Amniotic stem cell (primary cell): Measurements from ENCODE around the gene ROPN1L.
"Not testable (repeated sequence)": the region's sequence is repeated elsewhere in the genome, so short reads cannot be mapped to it uniquely, and the experiment has no call there.

ENCODE experiments used
- DNase-seq: peaks from one replicate; lab custom pipeline; 2025; lab: John Stamatoyannopoulos, UW

The ROPN1L gene

GRCh38 chr5:10441083-10441991, at the start of gene ROPN1L:
Gene ROPN1L (plus strand): TSS chr5:10441879. CDS start chr5:10442168, 289 bp downstream.
- DNase-seq, result peak; percentile 63

- not testable (repeated sequence) for DNase-seq
Observed at GRCh38 chr5:10392567-10393328, 48.9 kb upstream of the ROPN1L start.

DNA sequence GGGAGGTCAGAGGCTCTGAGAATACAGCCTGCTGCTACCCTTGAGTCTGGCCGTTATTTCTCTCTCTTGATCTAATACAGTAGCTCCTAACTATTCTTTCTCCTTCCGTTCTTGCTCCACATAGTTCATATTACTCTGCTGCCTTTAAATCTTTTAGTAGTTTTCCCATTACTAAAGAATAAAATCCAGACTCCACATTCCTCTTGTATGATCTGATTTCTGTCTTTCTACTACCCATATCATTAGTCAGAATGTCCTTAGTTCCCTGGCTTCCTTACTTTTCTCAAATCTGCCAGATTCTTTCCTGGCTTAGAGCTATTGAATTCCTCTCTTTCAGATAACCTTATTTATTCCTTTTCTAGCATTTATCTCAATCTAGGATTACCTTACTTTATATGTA, 48.2 kb upstream of the ROPN1L start:
- DNase-seq, result peak; percentile 15

DNA sequence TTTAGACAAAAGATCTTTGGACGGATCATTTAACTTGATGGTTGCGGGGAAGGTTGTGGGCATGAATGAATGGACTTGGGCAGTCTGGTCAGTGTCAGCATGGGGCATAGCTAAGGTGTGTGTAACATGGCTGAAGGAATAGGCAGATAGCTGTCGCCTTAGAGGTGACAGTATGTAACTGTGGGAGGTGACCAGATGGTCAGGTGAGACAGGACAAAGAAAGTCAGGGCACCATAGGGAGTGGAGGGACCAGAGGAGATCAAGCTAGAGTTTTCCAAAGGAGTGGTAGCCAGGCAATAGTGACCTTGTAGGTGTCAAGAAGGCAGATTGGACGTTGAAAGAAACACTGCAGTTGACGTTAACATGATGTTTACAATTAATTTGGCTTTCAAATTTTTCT, 45.1 kb upstream of the ROPN1L start:
- no peak for DNase-seq

DNA sequence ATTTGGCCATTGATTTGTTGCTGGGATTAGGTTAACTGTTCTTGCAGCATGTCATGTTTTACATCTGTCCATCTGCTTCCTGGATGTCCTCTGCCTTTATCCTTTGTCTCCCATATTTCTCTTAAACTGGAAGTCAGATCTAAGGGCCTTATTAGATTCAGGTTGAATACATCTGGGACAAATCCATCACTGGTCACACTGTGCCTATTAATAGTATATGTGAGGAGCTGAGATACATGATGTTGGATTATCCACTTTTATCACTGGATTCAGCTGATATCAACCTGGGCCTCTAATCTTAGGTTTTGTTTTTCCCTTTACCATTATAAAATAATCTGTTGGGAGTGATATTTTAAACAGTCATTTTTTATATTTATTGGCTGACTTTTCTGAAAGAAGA, 41.8 kb upstream of the ROPN1L start:
- no peak for DNase-seq

DNA sequence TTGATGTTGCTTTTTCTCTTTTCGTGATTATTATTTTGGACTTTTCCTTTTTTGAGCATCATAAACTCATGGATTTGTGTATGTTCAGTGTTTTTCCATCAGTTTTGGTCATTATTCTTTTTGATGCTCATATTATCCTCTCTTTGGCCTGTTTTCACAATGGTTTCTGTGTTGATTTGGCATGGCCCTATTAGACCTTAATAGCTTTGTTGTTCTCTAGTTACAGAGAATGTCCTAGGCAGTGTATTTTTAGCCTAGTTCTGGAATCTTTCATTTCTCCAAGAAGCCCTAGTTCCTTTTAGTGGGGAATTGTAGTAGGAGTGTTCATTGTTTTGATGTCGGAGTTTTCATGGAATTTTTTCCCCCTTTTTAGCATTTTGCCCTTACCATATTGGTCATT, 41.3 kb upstream of the ROPN1L start:
- no peak for DNase-seq

DNA sequence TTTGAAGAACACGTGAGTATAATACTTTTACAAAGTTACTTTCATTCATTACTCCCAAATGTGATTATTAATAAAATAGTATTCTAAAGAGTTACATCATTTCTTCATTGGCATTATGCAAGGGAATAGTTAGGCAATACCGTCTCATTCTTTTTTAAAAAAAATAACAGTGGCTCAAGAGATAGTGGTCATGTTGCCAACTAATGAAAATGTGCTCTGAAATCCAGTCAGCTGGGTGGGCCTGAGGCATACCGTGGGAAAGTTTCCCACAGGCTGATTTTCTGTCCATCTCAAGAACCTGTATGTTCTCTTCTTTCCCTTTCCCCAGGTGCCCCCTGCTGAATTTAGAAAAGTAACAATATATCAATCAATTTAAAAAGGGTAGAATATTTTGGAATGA, 40.8 kb upstream of the ROPN1L start:
- no peak for DNase-seq

GRCh38 chr5:10401498-10401897, 40.2 kb upstream of the ROPN1L start:
- no peak for DNase-seq

- DNase-seq, result no peak
Observed at GRCh38 chr5:10403829-10404228, 37.9 kb upstream of the ROPN1L start.

GRCh38 chr5:10406651-10407050, 35.0 kb upstream of the ROPN1L start:
- no peak for DNase-seq

DNA sequence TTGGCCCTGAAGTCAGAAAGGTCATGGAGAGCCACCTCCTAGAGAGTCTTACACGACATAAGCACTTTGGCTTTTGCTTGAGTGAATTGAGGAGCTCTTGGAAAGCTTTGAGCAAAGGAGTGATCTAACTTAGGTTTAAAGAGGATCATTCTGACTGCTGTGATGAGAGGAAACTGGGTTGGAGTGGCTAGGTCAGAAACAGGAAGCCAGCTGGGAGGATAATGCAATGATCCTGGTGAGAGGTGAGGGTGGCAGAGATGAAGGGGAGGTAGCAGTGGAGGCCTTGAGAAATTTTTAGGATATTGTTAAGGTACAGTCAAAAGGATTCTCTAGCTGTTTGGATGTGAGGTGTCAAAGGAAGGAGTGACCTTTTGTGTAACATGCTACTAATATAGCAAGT, 32.2 kb upstream of the ROPN1L start:
- DNase-seq, result no peak

DNA sequence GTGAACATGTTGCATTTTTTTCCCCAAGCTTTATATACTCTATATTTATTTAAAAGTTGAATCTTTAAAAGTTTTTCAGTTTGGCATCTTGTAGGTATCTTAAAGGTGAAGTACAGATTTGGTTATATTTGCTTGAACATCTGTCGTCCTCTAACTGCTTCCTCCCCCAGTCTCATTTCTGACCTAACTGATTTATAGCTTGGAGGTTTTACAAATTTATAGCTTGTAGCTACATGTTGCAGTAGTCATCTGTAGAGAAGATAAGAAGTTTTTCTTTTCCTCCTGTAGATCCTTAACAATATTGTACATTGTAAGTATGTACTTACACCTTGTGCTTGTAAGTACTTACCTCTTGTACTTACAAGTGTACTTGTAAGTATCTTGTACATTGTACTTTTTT, 31.0 kb upstream of the ROPN1L start:
- DNase-seq, result no peak

DNA sequence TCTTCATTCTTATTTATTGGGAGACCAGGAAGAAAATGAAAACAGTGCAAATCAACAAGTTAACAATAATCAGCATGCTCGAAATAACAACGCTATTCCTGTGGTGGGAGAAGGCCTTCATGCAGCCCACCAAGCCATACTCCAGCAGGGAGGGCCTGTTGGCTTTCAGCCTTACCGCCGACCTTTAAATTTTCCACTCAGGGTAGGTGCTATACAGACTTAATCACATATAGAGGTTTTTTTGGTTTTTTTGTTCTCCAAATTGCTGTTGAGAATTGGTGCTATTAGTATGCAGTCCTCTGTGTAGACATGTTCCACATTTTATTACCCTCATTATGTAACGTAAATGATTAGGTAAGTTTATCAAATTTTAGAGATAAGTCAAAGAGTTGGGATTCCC, 30.3 kb upstream of the ROPN1L start:
- DNase-seq, result no peak

DNA sequence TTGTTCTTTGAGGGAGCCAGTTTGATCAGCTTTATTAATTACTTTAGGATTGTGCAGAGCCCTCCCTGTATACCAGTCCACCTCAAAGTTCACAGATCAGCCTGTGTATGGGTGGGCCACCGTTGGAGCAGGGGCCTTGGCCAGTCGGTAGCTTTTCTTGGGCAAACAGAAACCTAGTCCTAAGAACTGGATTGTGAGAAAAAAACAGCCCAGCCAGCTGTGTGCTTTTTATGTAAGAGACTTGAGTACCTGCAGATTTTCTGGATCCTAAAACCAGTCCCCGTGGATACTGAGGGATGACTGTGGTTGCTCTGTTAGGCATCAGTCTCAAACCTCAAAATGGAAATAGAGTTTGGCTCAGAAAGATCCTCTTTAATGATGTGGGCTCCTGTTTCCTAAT, 24.8 kb upstream of the ROPN1L start:
- DNase-seq, result no peak

- DNase-seq, result no peak
Observed at GRCh38 chr5:10418654-10419345, 22.9 kb upstream of the ROPN1L start.

- no peak for DNase-seq
Observed at GRCh38 chr5:10420468-10420867, 21.2 kb upstream of the ROPN1L start.

- DNase-seq, result no peak
Observed at GRCh38 chr5:10420932-10421331, 20.7 kb upstream of the ROPN1L start.

DNA sequence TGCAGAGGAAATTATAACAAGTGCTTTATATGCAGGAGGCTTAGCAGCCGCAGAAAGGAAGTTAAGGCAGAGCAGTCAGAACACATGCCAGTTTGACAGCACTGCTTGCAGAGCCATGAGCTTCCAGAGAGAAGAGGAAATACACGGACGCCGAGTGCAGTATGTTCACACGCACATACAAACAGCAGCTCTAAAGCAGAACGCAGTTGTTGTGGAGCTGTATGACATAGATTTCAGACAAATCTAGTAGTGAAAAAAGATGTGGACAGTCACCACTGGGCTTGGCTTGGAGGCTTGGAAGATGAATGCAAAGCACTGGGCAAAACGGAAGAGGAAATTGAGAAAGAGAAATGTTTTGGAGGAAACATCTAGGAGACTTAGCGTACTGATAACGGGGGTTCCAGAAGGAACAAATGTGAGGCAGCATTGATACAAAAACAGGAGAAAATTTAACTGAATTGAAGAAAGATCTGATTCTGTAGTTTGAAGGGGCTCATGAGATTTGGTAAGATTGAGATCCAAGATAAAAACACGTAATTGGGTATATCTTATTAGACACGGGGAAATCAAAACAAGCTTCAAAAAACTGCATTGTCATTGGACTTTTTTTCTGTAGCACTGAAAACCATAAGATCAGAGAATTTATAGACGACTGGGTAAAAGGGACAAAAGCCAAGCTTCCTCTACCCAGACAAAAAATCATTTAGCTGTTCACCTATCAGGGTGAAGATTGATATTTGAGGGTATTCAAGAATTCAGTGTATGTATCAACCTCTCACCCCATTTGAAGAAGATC, 19.6 kb upstream of the ROPN1L start:
- no peak for DNase-seq

DNA sequence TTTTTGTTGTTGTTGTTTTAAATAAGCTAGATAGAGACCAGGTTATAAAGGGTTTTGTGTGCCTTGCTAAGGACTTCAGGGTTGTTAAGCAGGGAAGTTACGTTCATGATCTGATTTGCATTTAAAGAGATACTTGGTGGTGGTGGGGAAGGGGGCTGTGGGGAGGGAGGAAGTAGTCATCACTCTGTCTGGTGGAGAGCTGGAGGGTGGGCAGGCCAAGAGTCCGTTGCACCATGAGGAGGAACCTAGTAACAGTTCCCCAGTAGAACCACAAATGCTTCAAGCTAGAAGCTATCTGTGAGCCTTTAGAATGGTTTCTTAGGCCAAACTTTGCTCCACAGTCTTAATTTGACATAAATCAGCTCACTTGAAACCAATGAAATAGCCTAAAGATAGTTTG, 18.7 kb upstream of the ROPN1L start:
- DNase-seq, result no peak

- DNase-seq, result no peak
Observed at GRCh38 chr5:10424124-10424731, 17.5 kb upstream of the ROPN1L start.

DNA sequence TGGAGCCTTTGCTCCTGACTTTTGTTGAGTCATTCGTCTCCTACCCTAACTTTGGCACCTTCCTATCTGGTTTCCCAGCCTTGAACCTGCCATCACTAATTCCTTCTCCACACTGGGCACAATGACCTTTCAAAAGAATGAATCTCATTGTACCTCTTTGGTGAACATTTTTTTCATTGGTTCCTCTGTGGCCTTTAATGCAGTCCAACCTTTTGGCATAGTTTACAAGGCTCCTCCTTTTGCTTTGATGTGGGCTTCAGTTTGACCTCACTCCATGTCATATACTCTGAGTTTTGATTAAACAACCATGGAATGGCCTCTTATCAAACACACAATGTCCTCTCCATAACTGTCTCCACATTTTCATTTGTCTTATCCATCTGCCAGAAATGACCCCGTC, 14.5 kb upstream of the ROPN1L start:
- no peak for DNase-seq
